ENCODE measurements around the gene SPTBN4.
"Not testable (repeated sequence)": the region's sequence is repeated elsewhere in the genome, so short reads cannot be mapped to it uniquely, and the experiment has no call there.

Gene SPTBN4

DNA sequence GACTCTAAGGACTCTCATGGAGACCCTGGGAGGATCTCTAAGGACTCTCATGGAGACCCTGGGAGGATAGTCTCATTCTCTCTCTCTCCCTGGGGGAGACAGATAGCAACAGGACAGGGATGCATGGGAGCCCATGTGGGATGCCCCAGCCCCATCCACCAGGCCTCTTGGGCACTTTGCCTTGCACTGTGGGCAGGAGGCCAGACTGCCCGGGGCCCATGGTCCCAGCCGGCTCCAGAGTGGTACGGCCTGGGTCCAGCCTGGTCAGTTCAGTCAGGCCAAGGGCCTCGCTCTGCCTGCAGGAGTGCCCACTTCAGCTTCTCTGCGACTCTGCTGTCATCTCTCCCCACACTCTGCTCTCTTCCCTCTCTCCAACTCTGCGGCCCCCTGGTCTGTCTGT, 61.3 kb downstream of the SPTBN4 start:
- DNase-seq (ENCODE audit: low read depth in 4 of 4, low spot score in 1 of 4): no peak

DNA sequence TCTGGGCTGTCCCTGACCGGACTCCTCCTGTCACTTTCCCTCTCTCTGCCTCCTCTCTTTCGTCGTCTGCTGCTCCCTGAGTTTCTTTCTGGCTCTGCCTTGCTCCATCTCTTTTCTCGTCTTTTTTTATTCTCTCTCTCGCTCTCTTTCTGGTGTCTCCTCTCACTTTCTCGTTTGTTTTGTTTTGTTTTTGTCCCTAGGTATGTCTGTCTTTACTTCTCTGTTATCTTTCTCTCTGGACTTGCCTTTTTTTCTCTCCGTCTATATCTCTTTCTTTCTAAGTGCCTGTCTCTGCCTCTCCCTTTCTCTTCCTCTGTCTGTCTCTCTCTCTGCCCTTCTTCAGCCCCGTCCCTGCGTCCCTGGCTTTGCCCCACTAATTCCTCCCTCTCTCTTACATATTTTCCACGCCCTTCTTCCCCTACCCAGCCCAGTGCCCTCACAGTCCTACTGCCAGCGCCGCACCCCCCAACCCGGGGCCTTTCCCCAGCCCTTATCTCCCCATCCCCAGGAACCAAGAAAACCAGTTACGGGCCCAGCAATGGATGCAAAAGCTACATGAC, 61.8 kb downstream of the SPTBN4 start:
- no peak for DNase-seq (ENCODE audit: low read depth in 4 of 4, low spot score in 1 of 4)

DNA sequence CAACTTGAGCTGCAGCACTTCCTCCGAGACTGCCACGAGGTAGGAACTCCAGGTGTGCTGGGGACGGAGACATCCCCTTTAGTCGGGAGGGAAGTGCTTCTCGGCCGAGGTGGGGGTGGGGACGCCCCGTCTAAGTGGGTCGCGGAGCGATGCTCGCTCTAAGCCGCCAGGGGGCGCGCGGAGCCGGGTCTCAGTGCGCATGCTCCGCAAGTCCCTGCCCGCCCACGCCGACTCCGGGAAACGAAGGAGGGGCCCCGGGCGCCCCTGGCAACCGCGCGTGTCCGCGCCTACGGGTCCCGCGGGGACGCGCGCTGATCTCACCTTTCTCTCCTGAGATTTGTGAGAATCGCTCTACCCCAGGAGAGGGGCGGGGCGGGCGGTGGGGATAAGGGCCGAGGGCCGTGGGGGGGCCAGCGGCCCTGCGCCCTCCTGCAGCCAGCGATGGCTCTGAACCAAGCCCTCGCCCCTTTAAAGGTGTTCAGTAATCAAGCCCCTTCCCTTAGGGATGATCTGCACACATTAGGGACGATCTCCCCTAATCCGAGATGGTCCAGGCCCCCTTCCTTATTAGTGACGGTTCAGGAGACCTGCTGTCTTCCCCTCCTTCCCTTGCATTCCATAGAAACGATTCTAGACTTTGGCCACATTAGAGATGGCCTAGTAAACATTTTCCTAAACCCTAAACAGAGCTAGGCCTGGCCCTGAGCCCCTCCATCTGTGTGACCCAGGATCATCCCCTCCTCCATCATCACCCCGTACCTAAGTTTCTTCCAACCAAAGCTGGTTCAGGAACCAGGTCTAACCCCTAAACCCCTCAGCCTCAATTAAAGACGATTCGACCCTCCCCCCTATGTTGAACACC, 62.5 kb downstream of the SPTBN4 start:
- DNase-seq (ENCODE audit: low read depth in 4 of 4, low spot score in 1 of 4): peak; percentile 79 to 89 (median 80)

DNA sequence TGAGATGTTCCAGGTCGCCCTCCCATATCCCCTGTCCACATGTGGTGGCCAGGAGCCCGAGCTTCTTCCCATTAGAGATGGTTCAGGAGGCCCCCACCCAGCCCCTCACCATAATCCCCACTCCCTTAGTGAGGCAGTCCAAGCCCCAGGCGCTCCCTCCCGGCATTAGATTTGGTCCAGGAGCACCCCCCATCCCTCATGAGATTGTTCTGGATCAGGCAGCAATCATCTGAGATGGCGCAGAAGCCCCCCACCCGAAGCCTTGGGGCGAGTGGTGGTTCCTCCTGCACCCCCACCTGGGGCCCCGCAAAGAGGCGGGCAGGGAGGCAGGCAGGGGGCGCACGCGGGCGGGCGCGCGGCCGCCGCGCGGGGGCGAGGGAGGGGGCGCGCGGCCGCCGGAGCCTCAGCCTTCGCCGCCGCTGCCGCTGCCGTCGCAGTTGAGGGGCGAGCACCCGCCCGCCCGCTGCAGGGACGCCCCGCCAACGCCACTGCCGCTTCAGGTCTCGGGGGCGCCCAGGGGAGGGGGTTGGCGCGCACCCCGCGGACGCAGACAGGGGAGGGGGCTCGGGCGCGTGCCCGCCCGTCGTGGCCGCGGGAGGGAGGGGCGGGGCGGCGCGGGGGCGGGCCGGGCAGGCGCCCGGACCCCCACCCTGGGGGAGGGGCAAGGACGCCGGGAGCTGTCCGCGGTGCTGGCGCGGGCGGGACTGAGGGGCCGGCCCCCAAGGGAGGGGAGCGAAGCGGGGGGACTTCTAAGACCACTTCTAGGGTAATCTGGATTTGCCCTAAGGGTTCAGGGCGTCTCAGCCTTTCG, 63.5 kb downstream of the SPTBN4 start:
- DNase-seq (ENCODE audit: low read depth in 4 of 4, low spot score in 1 of 4): no peak

DNA sequence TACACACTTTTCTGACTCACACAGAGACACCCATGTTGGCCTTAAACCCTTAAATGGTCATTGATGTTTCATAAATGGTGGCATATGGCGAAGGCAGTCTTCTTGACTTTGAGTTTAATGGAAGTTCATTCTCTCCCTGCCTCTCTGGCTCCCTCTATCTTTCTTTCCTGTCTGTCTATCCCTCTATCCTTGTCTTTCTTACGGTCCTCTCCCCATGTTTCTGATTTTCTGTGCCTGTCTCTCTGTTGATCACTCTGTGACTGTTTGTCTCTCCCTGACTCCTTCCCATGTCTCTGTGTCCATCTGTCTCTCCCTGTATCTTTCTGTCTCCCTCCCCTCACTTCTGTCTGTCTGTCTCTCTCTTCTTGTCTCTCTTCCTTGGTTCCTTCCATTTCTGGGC, 66.7 kb downstream of the SPTBN4 start:
- no peak for DNase-seq (ENCODE audit: low read depth in 4 of 4, low spot score in 1 of 4)

DNA sequence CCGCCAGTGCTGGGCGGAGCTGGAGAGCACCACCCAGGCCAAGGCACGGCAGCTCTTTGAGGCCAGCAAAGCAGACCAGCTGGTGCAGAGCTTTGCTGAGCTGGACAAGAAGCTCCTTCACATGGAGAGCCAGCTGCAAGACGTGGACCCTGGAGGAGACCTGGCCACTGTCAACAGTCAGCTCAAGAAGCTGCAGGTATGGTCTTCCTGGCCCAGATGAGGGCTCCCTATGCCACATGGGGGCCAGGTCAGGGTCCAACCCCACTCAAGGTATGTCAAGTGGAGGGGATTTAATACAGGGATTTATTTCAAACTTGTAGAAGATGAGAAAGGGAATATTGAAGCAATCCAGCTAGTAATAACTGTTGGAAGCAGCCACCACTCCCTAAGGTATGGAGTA, 67.3 kb downstream of the SPTBN4 start:
- DNase-seq (ENCODE audit: low read depth in 4 of 4, low spot score in 1 of 4): no peak

DNA sequence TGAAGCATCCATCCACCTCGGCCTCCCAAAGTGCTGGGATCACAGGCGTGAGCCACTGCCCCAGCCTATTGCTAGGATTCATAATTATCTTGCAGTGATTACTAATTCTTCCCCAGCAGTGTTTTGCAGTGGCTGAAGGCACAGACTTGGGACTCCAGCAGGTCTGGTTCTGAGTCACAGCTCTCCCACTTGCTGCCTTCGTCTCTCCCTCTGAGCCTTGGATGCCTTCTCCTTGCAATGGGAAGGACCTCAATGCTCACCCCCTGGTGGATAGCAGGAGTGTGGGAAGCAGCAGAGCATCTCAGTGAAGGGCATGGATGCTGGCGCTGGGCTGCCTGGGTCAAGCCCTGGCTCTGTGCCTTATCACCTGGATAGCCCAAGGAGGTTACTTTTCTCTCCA, 72.3 kb downstream of the SPTBN4 start:
- no peak for DNase-seq (ENCODE audit: low read depth in 4 of 4, low spot score in 1 of 4)

DNA sequence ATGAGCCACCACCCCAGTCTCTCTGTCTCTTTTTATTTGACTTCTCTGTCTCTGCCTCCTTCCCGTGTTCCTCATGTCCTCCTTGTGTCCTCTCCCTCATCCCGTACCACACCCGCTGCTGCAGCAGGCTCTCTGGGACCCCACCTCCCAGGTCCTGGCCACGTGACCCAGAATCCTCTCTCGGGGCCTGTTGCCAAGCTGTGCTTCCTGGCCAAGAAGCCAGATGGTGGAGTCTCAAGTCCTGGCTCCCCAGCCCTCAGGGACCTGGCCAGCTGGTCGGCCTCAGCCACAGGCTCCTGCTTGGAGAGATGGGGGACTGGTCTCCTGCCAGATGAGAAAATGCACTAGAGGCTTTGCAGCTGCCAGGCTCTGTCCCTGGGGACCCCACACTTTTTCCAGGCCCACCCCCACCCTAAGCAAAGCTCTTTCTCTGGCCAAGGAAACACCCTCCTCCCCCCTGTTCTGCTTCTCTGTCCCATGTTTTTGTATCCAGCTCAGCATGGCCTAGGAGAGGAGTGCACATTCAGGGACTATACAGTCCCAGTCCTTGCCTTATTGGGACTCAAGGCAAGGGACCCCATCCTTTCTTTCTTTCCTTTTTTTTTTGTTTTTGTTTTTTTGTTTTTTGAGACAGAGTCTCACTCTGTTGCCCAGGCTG, 75.5 kb downstream of the SPTBN4 start:
- DNase-seq (ENCODE audit: low read depth in 4 of 4, low spot score in 1 of 4): no peak

DNA sequence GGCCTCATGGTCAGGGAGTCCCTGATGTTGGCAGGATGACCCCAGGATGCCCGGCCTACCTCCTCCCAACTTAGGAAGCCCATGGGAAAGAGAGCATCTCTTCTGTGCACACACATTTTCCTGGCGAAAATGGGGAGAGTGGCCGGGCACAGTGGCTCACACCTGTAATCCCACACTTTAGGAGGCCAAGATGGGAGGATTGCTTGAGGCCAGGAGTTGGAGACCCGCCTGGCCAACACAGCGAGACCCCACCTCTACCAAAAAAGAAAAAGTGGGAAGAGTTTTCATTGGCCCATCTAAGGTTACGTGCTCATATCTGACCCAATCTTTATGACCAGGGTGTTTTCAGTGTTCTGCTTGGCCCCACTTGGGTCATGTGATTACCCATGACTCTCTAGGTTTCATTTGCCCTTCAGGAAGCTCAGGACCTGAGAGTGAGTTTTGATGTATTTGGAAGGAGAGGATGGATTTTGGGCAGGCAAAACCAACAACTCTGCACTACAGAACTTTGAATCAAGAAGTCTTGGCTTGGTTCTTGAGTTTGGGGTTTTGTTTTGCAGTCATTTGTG, 76.3 kb downstream of the SPTBN4 start:
- DNase-seq (ENCODE audit: low read depth in 4 of 4, low spot score in 1 of 4): no peak

DNA sequence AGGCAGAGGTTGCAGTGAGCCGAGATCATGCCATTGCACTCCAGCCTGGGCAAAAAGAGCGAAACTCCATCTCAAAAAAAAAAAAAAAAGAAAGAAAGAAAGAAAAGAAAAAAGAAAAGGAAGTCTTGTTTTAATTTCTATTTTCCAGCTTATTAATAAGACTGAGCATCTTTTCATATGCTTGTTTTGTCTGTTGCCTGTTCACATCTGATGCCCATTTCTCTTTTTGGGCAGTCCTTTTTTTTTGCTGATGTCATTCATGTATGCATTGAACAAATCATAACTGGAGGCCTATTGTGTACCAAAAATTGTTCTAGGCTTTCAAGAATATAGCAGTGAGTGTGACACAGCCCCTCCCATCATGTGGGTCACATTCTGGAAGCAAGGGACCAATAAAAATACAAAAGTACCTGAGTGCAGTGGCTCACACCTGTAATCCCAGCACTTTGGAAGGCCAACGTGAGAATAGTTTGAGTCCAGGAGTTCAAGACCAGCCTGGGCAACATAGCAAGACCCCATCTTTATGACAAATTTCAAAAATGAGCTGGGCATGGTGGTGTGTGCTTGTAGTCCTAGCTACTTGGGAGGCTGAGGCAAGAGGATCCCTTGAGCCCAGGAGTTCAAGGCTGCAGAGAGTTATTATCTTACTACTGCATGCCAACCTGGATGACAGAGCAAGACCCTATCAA, 79.5 kb downstream of the SPTBN4 start:
- DNase-seq (ENCODE audit: low read depth in 4 of 4, low spot score in 1 of 4): not testable (repeated sequence)

DNA sequence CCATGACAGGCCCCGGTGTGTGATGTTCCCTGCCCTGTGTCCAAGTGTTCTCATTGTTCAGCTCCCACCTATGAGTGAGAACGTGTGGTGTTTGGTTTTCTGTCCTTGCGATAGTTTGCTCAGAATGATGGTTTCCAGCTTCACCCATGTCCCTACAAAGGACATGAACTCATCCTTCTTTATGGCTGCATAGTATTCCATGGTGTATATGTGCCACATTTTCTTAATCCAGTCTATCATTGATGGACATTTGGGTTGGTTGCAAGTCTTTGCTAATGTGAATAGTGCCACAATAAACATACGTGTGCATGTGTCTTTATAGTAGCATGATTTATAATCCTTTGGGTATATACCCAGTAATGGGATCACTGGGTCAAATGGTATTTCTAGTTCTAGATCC, 80.4 kb downstream of the SPTBN4 start:
- DNase-seq (ENCODE audit: low read depth in 4 of 4, low spot score in 1 of 4): not testable (repeated sequence)

DNA sequence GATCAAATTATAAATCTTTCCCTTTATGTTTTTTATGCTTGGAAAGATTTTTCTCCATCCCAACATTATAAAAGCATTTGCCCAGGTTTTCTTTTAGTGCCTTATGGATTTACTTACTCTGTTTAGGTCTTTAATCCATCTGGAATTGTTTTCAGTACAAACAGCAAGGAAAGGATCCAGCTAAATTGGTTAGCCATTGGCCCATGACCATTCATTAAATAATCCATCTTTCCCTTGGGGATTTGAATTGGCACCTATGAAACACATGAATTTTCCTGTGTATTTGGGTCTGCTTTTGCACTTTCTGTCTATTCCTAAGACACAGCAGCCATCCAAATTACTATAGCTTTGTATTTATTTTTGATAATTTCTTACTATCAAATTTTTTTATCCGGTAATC, 81.0 kb downstream of the SPTBN4 start:
- DNase-seq (ENCODE audit: low read depth in 4 of 4, low spot score in 1 of 4): no peak

DNA sequence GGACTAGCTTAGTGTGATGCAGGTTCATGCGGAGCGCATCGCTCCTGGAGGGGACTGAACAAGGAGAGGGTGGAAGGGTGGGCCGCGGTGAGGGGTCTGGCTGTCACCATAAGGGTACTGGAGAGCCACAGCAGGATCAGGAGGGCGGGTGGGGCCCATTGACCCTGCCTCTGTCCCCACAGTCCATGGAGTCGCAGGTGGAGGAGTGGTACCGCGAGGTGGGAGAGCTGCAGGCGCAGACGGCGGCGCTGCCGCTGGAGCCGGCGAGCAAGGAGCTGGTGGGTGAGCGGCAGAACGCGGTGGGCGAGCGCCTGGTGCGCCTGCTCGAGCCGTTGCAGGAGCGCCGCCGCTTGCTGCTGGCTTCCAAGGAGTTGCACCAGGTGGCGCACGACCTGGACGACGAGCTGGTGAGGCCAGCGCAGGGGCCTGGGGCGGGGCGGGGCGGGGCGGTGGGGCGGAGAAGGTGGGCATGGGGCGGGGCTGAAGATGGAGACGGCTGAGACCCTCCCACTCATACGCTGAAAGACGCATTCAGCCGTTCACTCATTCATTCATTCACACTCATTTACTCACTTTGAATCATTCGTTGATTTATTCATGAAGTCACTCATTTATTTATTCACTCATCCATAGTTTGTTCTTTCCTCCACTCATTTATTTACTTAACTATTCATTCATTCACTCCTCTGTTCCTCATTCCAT, 82.4 kb downstream of the SPTBN4 start:
- peak; percentile 42 to 67 (median 57) for DNase-seq (ENCODE audit: low read depth in 4 of 4, low spot score in 1 of 4)

DNA sequence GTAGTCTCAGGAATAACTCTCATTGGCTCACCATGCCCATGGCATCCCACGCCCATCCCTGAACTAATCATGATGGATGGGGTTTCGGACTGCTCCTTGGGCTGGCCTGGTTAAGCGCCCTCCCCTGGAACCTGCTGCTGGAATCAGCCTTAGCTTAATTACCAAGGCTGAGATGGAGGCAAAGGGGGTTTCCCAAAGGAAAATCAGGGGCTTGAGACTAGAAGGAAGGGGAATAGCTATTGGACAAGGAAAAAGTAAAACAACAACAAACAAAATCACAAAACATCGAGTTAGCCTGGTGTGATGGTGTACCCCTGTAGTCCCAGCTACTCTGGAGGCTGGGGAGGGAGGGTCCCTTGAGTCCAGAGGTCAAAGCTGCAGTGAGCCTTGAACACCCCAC, 84.2 kb downstream of the SPTBN4 start:
- DNase-seq (ENCODE audit: low read depth in 4 of 4, low spot score in 1 of 4): no peak

DNA sequence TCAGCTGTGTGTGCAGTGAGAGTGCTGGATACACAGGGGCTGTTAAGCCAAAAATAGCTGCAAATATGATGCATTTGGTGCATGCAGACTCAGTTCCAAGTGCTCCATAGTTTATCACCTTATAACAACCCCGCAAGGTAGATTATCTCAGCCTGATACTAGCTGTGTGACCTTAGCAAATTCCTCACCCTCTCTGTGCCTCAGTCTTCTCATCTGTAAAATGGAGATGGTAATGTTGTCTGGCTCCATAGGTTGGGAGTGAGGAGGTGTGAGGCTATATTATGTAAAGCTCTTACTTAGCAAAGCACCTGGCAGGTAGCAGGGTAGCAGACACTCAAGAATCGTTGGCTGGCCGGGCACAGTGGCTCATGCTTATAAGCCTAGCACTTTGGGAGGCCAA, 86.0 kb downstream of the SPTBN4 start:
- no peak for DNase-seq (ENCODE audit: low read depth in 4 of 4, low spot score in 1 of 4)

DNA sequence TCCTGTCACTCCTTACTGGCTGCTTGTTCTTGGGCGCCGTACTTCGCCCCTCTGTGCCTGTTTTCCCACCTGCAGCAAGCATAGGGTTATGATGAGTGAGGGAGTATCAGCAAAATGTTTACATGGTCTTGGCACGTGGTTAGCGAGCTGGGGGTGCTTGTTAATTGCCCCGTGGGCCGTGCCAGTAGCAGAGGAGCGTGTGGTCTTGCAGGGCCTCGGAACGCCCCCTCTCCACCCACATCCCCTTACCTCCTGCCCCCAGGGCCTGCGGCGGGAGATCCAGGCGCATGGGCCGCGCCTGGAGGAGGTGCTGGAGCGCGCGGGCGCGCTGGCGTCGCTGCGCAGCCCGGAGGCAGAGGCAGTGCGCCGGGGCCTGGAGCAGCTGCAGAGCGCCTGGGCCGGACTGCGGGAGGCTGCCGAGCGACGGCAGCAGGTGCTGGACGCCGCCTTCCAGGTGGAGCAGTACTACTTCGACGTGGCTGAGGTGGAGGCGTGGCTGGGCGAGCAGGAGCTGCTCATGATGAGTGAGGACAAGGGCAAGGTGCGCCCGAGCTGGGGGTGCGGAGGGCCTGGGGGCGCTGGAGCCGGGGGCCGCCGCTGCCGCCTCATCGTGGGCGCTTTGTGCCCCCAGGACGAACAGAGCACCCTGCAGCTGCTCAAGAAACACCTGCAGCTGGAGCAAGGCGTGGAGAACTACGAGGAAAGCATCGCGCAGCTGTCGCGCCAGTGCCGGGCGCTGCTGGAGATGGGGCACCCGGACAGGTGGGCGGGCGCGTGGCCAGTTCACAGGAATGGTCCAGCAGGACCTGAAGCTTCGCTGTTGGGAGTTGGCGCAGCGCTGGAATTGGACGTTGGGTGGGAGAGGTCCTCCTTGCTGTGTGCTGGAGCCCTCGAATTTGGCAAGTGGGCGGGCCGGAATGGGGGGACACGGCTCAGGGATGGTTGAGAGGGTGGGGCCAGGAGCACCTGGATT, 87.4 kb downstream of the SPTBN4 start:
- DNase-seq (ENCODE audit: low read depth in 4 of 4, low spot score in 1 of 4): no peak

DNA sequence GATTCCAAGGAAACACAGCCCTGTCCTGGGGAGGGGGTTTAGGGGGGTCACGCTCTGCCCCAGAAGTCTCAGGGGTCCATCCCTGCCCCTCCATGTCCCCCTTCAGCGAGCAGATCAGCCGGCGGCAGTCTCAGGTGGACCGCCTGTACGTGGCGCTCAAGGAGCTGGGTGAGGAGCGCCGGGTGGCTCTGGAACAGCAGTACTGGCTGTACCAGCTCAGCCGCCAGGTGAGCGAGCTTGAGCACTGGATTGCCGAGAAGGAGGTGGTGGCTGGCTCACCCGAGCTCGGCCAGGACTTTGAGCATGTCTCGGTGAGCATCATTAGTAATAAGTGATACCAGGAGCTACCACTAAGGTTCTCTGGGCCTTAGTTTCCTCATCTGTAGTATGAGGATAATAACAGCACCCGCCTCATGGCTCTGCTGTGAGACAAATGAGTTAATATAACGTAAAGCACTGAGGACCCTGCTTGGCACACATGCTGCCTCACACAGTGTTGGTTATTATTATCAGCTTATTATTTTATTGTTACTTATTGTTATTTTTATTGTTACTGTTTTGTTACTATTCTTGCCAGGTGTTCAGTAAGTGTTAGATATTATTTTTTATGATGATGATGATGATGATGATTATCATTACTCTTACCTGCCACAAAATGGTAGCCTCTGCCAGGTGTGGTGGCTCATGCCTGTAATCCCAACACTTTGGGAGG, 89.3 kb downstream of the SPTBN4 start:
- no peak for DNase-seq (ENCODE audit: low read depth in 4 of 4, low spot score in 1 of 4)

DNA sequence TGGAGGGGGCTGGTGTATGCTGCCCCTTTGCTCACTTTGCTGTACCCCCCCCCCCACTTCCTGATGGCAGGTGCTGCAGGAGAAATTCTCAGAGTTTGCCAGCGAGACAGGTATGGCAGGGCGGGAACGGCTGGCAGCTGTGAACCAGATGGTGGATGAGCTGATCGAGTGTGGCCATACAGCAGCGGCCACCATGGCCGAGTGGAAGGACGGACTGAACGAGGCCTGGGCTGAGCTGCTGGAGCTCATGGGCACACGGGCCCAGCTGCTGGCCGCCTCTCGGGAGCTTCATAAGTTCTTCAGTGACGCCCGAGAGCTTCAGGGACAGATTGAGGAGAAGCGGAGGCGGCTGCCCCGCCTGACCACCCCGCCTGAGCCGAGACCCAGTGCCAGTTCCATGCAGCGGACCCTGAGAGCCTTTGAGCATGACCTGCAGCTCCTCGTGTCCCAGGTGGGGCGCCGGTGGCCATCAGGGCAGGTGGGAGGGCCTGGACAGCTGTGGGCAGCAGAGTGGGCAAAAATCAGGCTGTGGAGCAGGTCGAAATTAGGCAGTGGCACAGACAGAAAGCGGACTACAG, 90.2 kb downstream of the SPTBN4 start:
- no peak for DNase-seq (ENCODE audit: low read depth in 4 of 4, low spot score in 1 of 4)

Measured in stimulated activated CD4-positive, alpha-beta T cell treated with anti-CD3 and anti-CD28 coated beads, Interleukin-1b, Interleukin-23, amount 100 ng/mL, for 24 hours (primary cell).